GM21381 (cell line): ENCODE results near the gene BRD4.

ENCODE experiments used
- ATAC-seq: cut with Tn5 transposase; IDR thresholded peaks from one replicate; pipeline ENCODE4 v1.9.1; 2021; ENCODE audit warnings: mild to moderate bottlenecking, moderate library complexity; ENCODE audit not compliant: unreplicated experiment

Gene BRD4

DNA sequence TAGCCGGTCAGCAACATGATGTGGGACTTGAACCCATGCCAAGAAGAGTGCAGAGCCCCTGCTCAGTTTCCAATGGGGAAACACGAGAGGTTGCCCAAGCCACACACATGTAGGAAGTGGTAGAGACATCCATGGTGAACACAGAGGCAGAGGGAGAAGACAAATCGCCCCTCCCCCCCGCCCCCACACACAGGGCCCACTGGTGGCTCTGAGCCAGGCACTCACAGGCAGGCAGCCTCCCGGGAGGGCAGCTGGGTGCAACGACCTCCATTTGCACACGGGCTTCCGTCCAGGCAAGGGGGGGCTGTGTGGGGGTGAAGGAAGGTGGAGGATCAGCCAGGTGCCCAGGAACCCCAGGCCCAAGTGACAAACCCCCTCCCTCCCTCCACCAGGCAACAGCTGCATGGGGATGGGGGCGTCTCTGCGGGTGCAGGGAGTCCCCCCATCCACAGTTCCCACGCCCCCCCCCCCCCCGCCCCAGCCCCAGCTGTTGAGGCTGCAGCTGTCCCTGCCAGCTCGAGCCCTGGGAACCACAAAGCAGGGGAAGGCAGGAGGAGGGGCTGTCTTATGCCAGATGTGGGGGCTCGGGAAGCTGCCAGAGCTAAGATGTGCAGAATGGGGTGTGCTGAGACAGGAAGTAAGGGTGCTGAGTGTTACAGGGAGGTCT lies 134.9 kb downstream of the BRD4 start:
- ATAC-seq = no peak

DNA sequence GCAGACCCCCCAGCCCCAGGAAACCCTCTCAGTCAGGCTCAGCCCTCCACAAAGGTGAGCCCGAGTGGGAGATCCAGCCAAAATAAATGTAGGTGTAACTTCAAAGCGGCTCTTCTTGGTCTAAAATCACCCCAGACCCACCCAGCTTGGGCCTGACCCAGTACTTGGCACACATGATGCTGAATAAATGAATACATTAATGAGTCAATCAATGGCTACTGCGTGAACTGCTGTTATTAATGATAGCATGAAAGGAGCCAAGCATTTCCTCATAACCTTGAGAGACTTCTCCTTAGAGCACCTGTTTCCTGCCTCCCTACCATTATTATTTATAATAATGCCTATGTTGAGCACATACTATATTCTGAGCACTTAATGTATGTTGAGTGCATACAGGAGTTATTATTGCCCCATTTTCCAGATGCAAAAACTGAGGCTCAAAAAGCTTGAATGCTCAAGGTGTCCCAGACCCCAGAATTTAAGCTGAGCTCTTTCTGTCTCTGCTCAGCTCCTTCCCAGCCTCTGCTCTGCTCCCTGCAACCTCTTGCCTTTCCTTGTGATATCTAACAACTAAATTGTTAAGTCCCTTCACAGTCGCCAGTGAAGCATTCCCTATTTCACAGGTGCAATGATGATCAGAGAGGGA lies 135.9 kb downstream of the BRD4 start:
- ATAC-seq = no peak

DNA sequence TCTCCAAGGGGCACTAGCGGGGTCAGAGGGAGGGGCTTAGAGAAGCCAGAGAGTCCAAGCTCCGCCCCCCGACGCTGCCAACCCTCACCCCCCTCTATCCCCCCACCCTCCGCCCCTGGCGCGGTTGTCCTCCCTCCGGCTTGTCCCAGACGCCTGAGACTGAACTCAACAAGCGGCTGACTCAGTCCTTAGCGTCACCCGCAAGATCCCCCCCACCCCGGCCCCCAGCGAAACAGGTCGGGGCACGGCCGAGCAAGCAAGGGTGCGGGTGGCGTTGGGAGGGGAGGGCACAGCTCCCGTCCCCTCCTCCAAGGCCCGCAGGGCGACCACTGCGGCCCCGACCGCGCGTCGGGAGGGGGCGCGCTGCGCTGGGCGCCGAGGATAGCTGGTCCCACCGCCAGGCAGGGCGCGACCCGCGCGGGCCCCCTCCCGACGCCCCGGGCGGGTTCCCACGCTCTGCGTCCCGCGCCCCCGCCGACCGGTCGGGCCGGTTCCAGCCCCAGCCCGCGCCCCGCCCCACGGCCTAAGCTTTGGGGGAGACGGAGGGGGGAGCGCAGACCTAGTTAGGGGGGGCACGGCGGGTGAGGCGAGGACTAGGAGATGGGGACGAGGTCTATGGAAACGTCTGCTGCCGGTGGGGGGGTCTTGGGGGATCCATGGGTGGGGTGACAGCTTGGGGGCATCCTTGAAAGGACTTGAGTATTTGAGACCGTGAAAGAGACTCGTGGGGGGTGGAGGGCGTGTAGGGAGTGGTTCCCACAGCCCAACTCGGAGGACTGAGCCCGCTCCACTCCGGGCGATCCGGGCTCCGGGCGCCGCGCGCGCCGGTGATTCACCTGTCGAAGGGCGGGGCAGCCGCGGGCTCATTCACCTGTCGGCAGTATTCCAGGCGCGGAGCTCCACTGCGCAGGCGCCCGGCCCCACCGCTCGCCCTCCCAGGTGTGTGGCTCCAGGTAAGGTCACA lies 136.7 kb downstream of the BRD4 start:
- ATAC-seq = no peak

DNA sequence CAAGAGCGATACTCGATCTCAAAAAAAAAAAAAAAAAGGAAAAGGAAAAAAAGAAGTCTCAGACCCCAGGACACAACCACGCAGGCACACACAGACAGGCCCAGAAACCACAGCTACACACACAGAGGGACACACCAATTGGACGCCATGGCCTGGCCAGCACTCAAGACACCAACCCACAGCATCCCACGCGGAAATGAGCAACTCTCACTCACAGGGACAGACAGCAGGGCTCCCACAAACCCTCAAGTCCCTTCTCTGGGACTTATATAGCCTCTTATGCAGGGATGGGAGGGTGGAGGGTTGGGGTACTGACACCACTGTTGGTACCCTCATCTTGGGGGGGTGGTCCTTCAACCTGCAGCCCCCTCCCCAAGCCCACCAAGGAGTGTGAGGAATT lies 137.4 kb downstream of the BRD4 start:
- ATAC-seq = no peak

DNA sequence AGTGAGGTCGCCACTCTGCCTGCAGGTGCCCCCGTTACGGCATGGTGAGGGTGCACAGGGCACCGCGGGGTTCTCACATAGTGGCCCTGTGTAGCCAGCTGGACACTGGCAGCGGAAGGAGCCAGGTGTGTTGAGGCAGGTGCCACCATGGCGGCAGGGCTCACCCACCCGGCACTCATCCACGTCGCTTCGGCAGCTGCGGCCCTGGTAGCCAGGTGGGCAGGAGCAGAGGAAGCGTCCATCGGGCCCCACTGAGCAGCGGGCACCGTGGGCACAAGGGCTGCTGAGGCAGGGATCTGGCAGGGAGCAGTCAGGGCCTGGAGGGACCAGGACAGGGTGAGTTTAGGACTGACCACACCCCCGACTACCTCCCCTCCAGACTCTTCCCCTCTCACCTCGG lies 140.4 kb downstream of the BRD4 start:
- no peak for ATAC-seq

DNA sequence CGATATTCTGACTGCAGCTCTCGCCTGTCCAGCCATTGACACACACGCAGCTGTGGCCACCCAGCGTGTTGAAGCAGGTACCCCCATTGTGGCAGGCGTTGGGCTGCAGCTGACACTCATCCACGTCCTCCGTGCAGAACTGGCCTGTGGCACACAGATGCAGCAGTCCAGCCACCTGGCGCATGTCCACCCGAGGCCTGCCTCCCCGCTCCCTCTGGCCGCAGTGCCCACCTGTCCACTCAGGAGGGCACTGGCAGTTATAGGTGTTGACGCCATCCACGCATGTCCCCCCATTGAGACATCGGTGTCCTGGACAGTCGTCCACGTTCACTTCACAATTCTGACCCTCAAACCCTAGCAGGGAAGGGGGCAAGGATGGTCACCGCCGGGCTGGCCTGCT lies 140.8 kb downstream of the BRD4 start:
- no peak for ATAC-seq

DNA sequence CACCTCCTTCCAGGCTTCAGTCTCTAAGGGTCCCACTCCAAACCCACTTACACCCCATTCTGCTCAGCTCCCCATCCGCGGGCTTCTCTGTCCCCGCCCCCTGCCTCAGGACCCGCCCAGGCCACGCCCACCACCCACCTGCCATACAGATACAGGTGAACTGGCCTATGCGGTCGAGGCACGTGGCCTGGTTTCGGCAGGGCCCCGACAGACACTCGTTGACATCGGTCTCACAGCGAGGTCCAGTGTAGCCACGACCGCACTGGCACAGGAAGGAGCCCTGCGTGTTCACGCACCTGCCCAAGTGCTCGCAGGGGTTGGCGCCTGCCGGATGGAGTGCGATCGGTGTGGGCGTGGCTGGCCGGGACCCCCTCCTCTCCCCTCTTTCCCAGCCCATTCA lies 143.5 kb downstream of the BRD4 start:
- ATAC-seq = no peak

DNA sequence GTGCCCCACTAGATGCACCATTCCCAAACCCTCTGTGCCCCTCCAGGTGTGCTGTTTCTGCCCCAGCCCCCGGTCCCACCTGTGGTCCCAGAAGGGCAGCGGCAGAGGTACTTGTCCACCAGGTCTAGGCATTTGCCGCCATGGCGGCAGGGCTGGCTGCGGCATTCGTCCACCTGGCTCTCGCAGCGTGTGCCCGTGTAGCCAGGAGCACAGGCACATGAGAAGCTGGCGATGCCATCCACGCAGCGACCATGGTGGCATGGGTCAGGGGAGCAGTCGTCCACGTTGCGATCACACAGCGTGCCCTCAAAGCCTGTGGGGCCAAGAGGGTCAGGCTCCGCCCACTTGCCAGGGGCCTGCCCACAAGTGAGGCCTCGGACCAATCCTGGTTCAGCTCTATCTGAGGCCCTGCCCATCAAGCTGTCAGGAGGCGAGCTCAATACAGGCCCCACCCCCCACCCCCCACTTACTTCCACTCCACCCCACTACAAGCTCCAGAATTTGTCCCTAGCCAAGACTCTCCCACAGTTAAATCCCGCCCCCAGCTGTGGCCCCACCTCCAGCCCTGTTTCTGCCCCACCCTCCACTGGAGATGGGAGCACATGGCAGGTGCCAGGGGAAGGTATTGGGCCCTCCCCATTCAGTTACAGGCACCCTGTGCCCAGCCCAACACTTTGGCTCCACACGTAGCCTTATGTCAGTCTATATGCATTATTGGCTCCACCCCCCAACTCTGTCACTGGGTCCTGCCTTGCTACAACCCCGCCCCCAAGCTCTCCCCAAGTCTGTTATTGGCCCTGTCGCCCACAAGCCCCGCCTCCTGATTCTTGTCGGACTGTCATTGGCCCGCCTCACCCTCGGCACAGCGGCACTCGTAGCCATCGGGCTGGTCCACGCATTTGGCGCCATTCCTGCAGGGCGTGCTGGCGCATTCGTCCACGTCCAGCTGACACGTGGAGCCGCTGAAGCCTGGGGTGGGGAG lies 145.0 kb downstream of the BRD4 start:
- no peak for ATAC-seq
